GM18870 (cell line): Measurements from ENCODE around the gene PLXNA2.

Experiments used
- ATAC-seq: cut with Tn5 transposase; IDR thresholded peaks from one replicate; pipeline ENCODE4 v1.9.1; 2021; ENCODE audit warnings: moderate library complexity; ENCODE audit not compliant: unreplicated experiment

Gene PLXNA2

DNA sequence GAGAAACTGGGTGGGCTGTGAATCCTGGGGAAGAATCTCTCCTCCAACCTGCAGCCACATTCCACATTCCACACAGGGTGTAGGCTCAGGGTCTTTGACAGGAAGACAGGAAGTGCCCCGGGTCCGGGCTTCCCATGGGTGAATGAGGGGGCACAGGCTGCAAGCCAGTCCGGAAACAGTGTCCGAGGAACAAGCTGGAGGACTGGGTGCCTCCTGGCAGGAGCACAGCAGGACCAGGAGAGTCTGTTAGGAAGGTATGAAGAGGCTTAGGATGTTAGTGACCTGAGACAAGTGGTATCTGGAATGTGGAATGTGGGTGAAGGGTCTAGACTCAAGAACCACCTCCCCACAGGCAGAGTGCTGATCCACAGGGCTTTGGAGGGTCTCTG, 212.3 kb downstream of the PLXNA2 start:
- no peak for ATAC-seq

- ATAC-seq: no peak
Observed at GRCh38 chr1:208031316-208031931, 212.8 kb downstream of the PLXNA2 start.

GRCh38 chr1:208030288-208031091, 213.7 kb downstream of the PLXNA2 start:
- no peak for ATAC-seq

DNA sequence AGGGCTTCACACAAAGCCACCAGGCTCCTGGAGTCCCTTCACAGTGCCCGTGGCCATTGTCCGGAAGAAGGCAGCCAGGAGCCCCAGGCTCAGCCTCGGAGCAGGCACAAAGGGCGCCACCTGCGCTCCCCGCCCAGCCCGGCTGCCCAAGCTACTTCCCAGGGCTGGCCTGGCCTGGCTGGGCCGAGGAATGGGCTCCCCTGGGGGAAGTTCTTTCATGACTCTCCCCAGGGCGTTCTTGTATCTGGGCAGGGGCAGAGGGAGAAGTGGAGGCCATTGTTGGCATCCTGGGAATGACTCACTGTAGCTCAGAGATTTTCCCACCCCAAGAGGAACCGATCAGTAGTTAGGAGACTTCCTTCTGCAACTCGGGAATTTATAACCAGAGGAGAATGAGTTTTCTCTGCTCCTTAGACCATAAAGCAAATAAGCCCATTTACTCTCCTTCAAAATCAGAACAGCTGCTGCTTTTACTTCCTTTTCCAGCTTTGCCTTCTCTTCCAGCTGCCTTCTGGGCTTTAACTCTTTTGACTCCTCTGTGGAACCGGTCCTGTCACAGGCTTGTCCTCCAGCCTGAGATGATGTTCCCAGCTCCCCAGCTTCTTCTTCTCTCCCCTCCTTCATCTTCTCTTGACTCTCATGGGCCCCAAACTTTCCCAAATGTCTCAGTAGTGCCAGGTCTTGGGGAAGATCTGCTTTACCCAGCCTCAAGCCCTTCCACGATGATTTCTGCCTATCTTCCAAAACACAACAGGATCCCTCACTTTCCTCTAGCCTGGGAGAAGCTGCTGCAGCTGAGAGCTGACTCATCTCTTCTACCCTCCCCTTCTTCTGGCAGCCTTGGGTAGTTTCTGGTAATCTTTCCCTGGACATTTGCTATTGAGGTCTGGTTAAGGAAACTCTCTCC, 214.6 kb downstream of the PLXNA2 start:
- no peak for ATAC-seq

DNA sequence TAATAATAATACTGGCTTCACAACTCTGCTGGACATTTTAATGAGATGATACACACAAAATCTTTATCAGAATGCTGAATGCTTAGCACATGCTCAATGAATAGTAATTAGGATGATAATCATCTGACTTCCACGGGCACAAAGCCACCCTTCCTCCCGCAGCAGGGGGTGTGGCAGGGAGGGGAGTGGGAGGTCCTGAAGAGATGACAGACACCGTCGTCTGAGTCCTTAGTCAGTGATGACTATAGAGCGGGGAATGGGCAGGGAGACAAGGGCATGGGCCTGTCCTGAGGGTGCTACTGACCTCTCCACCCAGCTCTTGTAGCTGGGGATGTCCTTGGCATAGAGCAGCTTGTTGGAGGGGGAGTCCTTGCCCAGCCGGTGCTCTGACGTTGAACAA, 215.7 kb downstream of the PLXNA2 start:
- ATAC-seq: no peak

GRCh38 chr1:208027861-208028260, 216.3 kb downstream of the PLXNA2 start:
- ATAC-seq: no peak

DNA sequence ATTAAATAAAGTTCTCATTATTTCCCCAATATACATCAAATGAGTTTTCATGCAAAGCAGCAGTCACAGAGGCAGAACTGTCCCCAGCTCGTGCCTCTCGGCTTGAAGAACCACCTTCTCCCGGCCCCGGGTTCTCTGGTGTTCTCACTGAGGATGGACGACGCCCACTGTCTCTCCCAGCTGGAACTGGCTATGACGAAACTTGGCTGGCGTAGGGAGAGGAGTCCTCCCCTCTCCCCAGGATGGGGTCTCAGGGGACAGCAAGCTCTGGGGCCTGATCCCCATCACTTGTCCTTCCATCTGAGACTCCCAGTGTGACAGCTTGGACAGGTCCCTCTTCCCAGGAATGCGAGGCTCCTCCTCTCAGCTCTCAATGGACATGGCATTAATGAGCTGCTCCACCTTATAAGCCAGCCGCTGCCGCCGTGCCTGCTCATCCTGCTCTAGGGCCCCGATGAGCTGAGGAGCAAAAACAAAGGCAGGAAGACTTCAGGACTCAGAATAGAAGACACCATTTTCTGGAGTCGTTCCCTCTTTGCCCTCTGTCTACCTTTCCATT, 217.2 kb downstream of the PLXNA2 start:
- no peak for ATAC-seq

DNA sequence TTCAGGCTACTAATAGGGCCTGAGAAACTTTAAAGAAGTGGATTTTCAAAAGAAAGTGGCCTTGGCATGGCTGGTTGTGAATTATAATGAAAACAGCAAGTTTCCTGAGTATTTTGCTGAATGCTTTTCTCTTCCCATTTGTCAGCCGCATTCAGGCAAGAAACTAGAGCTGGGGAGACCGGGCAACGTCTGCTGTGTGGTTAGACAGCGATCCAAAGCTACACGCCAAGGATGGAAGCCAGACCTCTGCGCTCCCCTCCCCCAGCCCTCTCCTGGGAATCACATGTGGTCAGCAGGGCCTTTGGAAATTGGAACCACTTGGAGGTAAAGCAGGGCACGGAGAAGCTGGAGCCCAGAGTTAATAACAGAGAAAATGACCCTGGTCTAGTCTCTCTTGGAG, 219.2 kb downstream of the PLXNA2 start:
- ATAC-seq: no peak

GRCh38 chr1:208024406-208024805, 219.8 kb downstream of the PLXNA2 start:
- ATAC-seq: no peak

- ATAC-seq: no peak
Observed at GRCh38 chr1:208019257-208019656, 224.9 kb downstream of the PLXNA2 start.

DNA sequence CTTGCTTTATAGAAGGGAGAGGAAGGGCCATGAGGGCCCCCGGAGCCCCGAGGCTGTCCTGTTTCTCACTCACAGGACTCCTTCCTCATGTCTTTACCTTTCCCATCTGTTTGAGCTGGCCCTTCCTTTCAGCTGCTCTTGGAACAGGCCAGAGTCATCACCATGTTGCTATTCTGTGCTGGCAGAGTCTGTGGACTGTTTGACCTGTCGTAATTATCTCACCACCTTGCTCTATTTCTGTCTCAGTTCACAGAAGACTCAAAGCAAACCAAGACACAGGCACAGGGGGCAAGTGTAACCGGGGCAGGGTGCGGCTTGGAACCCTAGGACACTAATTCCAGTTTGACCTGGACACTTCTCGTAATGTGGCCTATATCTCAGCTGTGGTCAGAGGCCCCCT, 228.9 kb downstream of the PLXNA2 start:
- ATAC-seq: no peak

GRCh38 chr1:208013210-208013609, 231.0 kb downstream of the PLXNA2 start:
- ATAC-seq: no peak

DNA sequence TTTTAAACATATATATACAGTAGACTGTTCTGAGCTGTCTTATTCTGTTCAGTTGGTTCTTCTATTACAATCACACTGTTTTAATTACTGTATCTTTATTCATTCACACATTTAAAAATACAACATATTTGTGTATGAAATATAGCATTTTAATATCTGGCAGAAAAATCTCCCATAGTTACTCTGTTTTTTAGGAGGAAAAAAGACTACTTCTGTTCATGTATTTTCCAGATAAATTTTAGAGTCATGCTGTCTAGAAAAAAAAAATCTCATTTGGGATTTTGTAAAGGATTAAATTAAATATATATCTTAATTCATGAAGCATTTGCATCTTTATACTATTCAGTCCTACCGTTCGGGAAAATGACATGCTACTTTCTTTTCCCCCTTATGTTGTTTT, 231.5 kb downstream of the PLXNA2 start:
- ATAC-seq: no peak

GRCh38 chr1:208010487-208011071, 233.6 kb downstream of the PLXNA2 start:
- ATAC-seq: no peak

DNA sequence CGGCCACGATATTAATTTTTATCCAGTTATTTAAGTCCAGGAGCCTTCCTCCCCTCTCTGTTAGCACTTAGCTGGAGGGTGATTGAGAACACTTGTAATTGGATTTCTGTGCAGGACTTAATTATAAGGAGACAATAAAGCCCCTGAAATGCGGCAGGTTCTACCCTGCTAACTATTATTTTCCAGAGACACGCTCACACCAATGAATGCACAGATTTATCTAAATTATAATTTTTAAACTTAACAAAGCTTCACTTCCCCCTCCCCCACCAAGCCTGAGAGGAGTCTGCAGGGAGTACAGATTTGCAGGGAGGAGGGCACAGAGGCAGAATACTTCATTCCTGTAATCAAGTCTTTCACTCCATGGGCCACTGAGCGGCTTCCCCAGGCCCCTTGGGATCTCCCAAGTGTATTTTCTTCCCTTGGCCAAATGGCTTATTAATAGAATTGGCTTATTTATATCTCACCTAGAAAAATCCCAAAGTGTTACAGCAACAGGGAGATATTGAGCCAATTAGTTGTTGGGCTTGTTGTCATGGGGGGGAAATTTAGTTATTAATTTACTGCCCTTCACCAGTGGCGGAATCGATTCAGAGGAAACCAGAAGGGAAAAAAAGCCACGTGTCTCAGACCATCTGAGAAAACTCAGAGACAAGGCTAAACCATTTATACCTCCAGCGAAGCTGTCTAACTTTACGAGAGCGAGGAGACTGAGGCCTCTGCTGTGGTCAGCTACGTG, 234.3 kb downstream of the PLXNA2 start:
- ATAC-seq: no peak

- no peak for ATAC-seq
Observed at GRCh38 chr1:208009303-208009702, 234.9 kb downstream of the PLXNA2 start.

DNA sequence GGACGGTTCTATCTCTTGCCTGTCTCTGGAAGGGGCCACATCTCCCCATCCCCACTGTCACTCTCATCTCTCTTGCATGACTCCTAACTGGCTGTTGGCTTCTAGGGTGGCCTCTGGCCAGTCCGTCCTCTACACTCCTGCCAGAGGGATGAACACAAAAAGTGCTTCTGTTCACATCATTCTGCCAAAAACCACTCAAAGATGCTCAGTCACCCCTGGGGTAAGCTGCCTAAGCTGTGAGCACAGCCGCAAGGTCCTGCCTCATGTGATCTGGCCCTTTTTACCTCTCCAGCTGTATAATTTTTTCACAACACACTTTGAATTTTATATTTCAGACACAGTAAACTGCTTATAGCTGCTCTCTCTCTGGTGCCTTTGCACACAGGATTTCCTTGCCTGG, 235.7 kb downstream of the PLXNA2 start:
- no peak for ATAC-seq

GRCh38 chr1:208007938-208008342, 236.2 kb downstream of the PLXNA2 start:
- no peak for ATAC-seq

GRCh38 chr1:208007319-208007937, 236.8 kb downstream of the PLXNA2 start:
- ATAC-seq: no peak
